CD4-positive, alpha-beta T cell treated with Interleukin-21 for 1 hour (primary cell): ENCODE data around the gene NRP2.
A peak's percentile ranks its signal among the peaks of the same experiment; 100 is the strongest.

Experiments used
- DNase-seq: peaks from one replicate; pipeline ENCODE4 v3.0.0-alpha.2; 2020

The NRP2 gene

GRCh38 chr2:205682239-205682970 is at the start of gene NRP2:
TSS of gene NRP2 (plus strand) at chr2:205682501. CDS start at chr2:205683291, 790 bp downstream.
- DNase-seq: peak; percentile 38

GRCh38 chr2:205633994-205634393 is 48.3 kb upstream of the NRP2 start:
- DNase-seq: no peak

- DNase-seq: no peak
These were observed 45.6 kb upstream of the NRP2 start for GRCh38 chr2:205636549-205637319.

GRCh38 chr2:205637320-205637602 is 45.0 kb upstream of the NRP2 start:
- DNase-seq: no peak

GRCh38 chr2:205637779-205638503 is 44.4 kb upstream of the NRP2 start:
- DNase-seq: no peak

GRCh38 chr2:205640716-205641115 is 41.6 kb upstream of the NRP2 start:
- no peak for DNase-seq

- no peak for DNase-seq
These were observed 39.5 kb upstream of the NRP2 start for GRCh38 chr2:205642599-205643356.

- no peak for DNase-seq
These were observed 38.9 kb upstream of the NRP2 start for GRCh38 chr2:205643391-205643885.

- DNase-seq: no peak
These were observed 38.3 kb upstream of the NRP2 start for GRCh38 chr2:205644018-205644417.

- no peak for DNase-seq
These were observed 35.6 kb upstream of the NRP2 start for GRCh38 chr2:205646680-205647079.

- no peak for DNase-seq
These were observed 31.9 kb upstream of the NRP2 start for GRCh38 chr2:205650450-205650849.

- DNase-seq: no peak
These were observed 31.4 kb upstream of the NRP2 start for GRCh38 chr2:205650931-205651330.

GRCh38 chr2:205651719-205652118 is 30.6 kb upstream of the NRP2 start:
- no peak for DNase-seq

- no peak for DNase-seq
These were observed 27.3 kb upstream of the NRP2 start for GRCh38 chr2:205654878-205655605.

GRCh38 chr2:205655779-205656456 is 26.4 kb upstream of the NRP2 start:
- DNase-seq: no peak

- no peak for DNase-seq
These were observed 25.8 kb upstream of the NRP2 start for GRCh38 chr2:205656461-205656860.

GRCh38 chr2:205656941-205657340 is 25.4 kb upstream of the NRP2 start:
- no peak for DNase-seq

- DNase-seq: no peak
These were observed 24.7 kb upstream of the NRP2 start for GRCh38 chr2:205657579-205657978.

- no peak for DNase-seq
These were observed 24.2 kb upstream of the NRP2 start for GRCh38 chr2:205658068-205658467.

GRCh38 chr2:205658572-205658971 is 23.7 kb upstream of the NRP2 start:
- no peak for DNase-seq

- DNase-seq: no peak
These were observed 22.4 kb upstream of the NRP2 start for GRCh38 chr2:205659922-205660321.
